HG02981 (cell line): Measurements from ENCODE around the gene LILRA6.
"Not testable (repeated sequence)": the region's sequence is repeated elsewhere in the genome, so short reads cannot be mapped to it uniquely, and the experiment has no call there.

Experiments used
- ATAC-seq: cut with Tn5 transposase; IDR thresholded peaks from one replicate; pipeline ENCODE4 v1.9.1; 2021; ENCODE audit warnings: mild to moderate bottlenecking, moderate library complexity; ENCODE audit not compliant: unreplicated experiment

The LILRA6 gene

DNA sequence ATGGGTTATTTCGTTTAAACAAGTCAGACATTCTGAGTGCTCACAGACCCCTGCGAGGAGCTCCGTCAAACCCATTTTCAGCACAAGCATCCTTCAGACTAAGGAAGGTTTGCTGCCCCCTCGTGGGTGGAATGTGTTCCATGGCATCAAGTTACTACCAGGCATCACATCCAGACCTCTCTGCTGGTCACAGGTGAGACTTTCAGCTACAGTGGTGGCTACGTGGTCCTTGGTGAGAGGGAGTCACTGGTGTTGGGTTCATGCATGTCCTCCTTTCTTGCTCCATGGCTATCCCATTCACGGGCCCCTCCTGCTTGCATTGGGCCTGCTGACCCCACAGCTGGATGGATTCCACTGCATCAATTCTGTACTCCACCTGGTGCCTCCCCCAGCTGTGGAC lies 23.5 kb upstream of the LILRA6 start:
- ATAC-seq = no peak

DNA sequence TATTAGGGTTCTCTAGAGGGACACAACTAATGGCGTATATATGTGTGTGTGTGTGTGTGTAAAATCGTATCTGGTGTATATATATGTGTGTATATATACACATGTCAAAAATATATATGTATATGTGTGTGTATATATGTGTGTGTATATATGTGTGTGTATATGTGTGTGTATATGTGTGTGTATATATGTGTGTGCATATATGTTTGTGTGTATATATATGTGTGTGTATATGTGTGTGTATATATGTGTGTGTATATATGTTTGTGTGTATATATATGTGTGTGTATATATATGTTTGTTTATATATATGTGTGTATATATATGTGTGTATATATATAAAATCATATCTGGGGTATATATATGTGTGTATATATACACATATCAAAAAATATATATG lies 19.9 kb upstream of the LILRA6 start:
- ATAC-seq = no peak

DNA sequence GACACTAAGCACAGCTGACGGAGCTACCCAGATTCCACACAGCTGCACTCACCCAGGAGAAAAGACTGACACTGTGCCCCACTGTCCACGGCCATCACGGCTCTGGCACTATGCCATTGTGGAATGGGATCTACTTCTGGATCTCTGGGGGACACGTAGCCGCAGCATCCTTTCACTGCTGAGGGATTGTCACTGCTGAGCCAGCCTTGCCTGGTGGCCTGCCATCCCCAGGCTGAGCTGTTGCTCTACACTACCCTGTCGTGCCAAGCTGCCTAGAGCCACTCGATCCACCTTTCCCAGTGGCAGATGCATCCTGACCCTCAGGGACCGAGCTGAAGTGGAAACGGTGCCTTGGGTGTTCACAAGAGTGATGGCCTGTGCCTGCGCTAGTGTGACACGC lies 19.5 kb upstream of the LILRA6 start:
- ATAC-seq = no peak

DNA sequence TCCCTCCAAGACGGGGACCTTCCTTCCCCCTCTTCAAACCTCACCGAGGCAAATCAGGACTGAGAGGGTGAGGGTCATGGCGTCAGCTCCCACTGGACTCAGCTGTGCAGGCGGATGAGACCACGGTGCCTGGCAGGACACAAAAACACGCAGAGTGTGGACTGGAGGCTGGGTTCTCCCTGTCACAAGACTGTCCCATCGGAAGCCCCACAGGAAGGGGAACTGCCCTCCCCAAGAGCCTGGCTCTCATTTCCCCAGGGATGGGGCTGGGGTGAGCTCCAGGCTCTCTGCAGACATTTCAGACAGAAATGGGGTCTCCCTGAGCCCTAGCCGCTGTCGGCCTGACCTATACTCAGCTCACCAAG lies 14.5 kb upstream of the LILRA6 start, which contains the start of gene LILRB5:
LILRB5 (minus strand) TSS at position 158 of the 365 bp plus-strand sequence; CDS start at position 78, 80 bp downstream.
- no peak for ATAC-seq

DNA sequence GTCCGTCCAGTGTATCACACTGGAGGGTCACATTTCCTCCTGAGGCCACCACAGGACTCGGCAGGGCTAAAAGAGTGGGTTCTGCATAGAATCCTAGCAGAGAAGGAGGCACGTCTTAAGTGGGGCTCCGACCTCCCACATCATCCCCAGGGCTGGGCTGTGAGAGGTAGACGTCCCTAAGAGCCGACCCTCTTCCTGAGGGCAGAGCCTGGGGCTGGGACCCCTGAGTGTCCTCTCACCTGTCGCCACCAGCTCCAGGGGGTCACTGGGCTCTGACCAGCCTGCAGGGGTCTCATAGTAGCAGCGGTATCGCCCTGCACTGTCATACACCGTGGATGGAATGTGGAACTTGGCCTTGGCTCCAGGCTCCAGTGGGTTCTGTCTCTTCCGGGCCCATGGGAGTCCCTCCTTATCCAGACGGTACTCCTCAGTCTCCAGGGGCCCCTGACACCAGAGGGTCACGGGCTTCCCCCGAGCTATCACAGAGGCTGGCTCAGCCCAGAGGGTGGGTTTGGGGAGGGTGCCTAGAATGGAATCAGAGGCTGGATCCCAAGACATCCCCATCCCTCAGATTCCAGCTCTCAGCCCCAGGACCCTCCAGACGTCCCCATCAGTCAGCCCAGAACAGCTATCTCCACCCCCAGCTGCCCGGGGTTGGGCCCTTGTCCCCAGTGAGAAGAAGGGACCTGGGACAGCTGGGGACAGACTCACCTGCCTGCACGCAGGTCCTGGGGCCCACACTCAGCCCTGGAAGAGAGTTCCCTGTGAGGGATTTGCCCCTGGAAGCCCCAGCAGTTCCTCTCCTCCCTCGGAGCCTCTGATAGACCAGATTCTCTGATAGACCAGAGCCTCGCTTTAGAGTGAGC lies 13.9 kb upstream of the LILRA6 start:
- ATAC-seq = no peak

DNA sequence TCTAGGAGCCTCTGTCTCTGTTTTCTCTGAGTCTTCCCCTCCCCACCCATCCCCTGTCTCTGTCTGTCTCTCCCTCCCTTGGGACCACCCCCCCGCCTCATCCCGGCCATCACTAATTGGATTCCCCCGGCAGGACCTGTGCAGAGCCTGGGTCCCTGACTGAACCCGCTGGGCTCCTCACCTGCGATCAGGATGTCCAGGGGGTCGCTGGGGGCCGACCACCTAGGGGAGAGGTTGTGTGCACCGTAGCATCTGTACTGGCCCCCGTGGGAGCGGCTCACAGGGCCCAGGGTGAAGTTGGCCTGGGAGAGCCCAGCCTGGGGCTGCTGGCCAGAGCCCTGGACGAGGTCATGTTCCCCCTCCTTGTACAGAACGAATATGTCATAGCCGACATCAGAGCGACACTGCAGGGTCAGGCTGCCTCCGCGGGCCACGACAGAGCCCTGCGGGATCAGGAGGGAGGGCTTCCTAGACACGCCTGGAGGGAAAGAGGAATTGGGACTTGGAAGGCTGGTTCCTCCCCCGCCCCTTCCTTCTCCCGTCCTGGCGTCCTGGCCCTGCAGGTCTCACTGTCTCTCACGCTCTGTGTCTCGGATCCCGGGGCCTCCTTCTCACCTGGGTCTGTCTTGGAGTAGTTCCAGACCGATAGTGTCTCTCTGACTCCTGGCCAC lies 12.7 kb upstream of the LILRA6 start:
- no peak for ATAC-seq

DNA sequence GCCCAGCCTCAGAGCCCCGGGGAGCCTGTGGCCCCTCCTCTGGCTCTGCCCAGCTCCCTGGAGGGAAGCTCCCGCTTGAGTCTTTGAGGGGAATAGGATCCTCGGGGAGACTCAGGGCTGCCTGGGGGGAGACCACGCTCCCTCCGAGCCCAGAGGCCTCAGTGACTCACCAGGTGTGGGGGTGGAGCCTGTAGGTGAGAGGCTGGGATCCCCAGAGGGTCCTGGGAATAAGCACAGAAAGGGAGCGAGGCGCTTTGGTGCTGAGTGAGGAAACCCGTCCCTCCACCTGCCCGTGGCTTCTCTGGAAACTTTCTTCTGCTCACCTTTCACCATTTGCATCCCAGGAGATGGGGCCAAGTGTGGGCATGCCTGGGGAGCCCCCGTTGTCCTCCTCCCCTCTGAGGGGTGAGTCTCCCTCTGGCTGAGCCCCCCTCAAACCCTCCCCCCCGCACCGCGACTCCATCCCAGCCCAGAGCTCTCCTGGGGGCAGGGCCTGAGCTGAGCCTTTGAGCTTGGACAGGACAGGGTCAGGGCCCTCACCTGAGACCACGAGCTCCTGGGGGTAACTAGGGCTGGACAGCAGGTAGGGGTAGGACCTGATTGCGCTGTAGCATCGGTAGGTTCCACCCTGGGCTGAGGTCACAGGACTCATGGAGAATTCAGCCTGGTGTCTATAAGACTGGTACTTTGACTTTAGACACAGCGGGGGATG lies 11.8 kb upstream of the LILRA6 start:
- no peak for ATAC-seq

DNA sequence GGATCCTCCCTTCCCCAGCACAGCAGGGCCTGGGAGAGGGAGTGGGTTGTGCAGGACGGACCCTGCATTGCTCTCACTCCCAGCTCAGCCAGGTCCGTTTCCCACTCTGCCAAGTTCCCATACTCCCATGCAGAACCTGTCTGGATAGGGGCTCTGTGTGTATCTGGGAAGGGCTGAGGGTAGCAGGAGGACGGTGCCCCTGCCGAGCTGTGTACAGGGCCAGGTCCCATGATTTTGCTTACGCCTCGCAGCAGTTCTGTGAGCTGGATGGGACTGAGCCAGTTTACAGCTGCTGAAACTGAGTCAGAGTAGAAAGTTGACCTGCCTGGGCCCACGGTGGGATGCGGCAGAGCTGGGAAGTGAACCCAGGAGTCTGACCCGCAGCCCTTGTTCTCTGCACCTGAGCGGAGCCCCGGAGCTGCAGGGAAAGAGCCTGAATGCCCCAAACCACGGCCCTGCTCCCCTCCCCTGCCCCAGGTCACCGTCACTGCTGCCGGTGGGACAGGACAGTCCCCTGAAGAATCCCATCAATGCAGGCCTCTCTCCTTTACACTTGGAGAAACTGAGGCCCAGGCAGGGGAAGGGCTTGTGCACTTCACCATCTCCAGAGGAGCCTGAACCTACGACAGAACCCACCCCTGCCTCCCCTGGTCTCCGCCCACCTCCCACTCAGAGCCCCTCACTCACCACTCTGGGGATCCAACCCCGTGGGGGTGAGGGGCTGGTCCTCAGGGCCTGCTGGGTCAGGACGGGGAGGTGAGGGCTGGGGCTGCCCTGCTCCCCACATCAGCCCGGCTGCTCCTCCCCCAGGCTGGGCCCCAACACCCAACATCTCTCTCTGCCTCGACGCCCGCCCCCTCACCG lies 11.0 kb upstream of the LILRA6 start:
- ATAC-seq = no peak

DNA sequence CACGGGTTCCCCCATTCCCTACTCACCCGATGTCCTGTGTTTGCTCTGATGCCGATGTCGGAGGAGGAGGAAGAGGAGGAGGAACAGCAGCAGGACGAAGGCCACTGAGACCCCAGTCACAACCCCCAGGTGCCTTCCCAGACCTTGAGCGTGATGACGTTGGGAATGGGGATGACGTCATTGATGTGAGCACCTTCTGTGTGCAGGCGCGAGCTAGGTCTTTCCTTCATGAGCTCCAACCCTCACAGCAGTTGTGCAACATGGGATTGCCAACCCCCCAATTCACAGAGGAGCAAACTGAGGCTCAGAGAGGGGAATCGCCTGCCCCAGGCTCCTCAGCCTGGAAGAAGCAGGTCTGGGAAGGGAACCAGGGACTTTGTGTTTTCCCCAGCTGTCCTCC lies 10.3 kb upstream of the LILRA6 start:
- ATAC-seq = no peak

DNA sequence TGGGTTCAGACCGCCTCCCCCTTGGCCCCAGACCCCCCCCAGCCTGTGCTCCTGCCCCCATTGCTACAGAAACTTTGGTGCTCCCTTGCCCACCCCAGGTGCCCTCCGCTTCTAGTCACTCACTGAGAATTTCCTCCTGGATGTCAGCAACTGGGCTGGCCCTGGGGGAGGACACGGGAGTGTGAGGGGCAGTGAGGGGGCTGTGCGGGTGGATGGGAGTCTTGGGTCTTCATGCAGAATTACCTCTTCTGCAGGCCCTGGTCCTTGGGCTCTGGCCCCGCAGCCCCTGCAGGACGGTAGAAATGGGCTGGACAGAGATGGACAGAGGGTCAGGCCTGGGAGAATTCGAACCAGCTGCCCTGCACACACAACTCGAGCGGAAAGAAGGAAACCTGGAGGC lies 9.7 kb upstream of the LILRA6 start:
- no peak for ATAC-seq

DNA sequence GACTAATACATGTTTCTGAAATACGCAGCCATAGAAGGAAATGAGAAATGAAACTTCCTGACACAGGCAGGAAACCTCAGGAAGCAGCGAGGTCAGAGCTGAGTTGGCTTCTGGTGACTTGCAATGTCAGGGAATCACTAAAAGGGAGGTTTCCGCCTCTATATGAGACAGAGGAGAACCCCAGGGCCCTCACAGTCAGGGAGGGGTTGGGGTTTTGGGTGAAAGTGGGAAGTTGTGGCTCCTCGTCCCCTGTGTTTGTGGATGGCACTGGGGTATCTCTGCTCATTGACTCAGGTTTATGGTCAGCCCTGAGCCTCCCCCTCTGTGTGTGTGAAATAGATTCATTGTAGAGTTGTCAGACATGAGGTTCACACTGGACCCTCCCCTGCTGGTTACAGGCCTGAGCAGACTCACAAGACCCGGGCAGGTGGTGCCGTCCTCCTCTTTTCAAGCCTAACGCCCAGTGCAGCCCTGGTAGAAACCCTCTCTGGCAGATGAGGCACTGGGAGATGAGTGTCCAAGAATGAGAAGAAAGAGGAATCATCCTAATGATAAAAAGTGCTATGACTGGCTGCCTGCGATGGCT lies 5.5 kb upstream of the LILRA6 start:
- ATAC-seq = no peak

DNA sequence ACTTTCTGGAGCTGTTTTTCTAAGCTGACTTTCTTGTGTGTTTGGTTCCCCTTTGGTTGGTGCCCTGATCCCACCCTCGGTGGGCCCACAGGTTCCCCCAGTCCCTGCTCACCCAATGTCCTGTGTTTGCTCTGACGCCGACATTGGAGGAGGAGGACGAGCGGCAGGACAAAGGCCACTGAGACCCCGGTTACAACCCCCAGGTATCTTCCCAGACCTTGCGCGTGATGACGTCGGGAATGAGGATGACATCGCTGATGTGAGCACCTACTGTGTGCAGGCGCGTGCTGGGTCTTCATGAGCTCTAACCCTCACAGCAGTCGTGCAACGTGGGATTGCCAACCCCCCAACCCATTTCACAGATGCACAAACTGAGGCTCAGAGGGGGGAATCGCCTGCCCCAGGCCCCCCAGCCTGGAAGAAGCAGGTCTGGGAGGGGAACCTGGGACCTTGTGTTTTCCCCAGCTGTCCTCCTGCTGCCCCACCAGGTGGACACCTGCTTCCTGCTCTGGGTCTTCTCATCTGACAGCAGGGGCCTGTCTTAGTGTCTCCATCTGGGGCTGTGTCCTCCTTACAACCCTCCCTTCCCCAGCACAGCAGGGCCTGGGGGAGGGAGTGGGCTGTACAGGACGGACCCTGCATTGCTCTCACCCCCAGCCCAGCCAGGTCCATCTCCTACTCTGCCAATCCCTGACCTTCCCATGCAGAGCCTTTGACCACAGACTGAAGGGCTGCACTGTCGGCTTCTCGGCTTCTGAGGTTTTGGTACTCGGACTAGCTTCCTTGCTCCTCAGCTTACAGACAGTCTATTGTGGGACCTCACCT lies 4.7 kb upstream of the LILRA6 start:
- no peak for ATAC-seq

DNA sequence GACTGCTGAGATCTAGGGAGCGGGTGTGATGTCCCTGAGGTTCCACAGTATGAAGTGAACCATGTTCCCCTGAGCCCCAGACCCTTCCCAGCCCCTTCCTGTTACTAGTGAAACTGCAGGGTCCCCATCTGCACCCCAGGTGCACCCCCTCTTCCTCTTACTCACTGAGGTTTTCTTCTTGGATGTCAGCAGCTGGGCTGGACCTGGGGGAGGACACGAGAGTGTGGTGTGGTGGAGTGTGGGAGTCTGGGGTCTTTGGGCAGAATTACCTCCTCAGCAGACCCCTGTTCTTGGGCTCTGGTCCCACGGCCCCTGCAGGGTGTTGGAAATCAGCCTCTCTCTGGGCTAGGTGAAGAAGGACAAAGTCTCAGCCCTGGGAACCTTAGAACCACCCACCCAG lies 3.3 kb upstream of the LILRA6 start:
- ATAC-seq = no peak

DNA sequence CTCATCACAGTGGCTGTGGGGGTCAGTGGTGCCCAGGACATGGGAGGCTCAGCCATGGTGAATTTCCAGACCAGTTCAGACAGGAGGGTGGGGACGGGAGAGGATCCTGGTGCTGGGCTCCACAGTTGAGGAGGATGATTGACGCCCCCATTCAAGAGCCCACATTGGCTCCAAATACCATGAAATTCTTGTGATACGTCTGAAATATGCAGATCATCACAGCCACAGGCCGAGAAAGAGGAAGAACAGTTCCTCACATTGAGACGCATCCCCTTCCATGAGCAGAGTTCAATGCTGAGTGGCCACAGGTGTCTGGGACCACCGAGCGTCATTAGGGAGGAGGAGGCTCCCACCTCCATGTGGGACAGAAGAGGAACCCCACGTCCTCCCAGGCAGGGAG lies 1.2 kb upstream of the LILRA6 start:
- ATAC-seq = not testable (repeated sequence)

DNA sequence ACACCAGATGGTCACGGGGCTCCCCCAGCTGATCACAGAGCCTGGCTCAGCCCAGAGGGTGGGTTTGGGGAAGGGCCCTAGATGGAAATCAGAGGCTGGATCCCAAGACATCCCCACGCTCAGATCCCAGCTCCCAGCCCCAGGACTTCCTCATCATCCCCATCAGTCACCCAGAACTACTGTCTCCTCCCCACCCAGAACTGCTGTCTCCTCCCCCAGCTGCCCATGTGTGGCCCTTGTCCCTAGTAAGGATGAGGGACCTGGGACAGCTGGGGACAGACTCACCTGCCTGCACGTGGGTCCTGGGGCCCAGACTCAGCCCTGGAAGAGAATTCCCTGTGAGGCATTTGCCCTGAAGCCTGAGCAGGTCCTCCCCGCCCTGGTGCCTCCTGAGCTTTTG lies 356 bp downstream of the LILRA6 start:
- ATAC-seq = not testable (repeated sequence)

DNA sequence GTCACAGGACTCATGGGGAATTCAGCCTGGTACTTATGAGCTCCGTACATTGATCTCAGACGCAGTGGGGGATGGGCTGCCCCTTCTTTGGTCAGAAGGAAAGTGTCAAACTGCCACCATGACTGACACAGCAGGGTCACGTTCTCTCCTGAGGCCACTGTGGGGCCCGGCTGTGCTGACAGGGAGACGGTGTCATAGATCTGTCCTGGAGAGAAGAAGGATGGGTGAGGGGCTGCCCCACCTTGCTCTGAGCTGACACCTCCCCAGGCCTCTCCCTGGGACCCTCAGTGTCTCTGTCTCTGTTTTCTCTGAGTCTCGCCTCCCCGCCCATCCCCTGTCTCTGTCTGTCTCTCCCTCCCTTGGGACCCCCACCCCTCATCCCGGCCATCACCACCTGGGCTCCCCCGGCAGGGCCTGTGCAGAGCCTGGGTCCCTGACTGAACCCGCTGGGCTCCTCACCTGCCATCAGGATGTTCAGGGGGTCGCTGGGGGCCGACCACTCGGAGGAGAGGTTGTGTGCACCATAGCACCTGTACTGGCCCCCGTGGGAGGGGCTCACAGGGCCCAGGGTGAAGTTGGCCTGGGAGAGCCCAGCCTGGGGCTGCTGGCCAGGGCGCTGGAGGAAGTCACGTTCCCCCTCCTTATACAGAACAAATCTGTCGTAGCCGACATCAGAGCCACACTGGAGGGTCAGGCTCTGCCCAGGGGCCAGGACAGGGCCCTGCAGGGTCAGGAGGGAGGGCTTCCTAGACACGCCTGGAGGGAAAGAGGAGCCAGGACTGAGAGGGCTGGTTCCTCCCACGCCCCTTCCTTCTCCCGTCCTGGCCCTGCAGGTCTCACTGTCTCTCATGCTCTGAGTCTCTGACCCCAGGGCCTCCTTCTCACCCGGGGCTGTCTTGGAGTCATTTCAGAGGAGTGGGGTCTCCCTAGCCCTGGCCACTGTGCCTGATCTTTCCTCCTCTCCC lies 1.9 kb downstream of the LILRA6 start:
- ATAC-seq = not testable (repeated sequence)

DNA sequence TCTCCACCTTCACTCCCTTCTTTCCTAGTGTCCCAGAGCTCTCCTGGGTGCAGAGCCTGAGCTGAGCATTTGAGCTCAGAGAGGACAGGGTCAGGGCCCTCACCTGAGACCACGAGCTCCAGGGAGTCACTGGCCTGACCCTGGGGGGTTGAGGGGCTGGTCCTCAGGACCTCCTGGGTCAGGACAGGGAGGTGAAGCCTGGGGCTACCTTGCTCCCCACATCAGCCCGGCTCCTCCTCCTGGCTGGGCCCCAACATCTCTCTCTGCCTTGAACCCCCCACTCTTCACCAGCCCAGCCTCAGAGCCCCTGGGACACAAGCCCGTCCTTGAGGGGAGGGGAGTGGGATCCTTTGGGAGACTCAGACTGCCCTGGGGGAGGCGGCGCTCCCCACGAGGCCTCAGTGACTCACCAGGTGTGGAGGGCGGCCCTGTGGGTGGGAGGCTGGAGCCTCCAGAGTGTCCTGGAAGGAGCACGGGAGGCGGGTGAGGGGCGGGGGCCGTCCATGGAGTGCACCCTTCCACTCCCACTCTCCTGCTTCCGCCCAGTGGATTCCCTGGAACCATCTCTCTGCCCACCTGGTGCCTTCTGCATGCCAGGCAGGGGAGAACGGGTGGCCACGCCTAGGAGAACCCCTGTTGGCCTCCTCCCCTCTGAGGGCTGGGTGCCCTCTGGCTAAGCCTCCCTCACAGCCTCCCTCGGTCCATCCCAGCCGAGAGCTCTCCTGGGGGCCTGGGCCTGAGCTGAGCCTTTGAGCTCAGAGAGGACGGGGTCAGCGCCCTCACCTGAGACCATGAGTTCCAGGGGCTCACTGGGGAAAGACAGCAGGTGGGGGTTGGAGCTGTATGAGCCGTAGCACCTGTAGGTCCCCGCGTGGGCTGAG lies 2.9 kb downstream of the LILRA6 start:
- not testable (repeated sequence) for ATAC-seq
